Esophagus muscularis mucosa (tissue), 4 donors: Measurements from ENCODE around the gene ZNF280A. TPM values are rescaled to one million over a fixed set of nuclear protein-coding genes. Genes with fewer than 3 reads are reported as not detected.

Experiments used
- DNase-seq: peaks from one replicate; pipeline ENCODE4 v3.0.0-alpha.2; 2017; ENCODE audit errors: extremely low spot score
- H3K27ac ChIP-seq, 4 donors: fragments of 200-600 bp; sonication (generic); replicated peaks in 1 of 4; 1 replicate in 3 of 4; 2 replicates in 1 of 4; pipeline ENCODE4 v1.5.1; 2016 to 2019; ENCODE audit warnings: mild to moderate bottlenecking in 1 of 4
- H3K27me3 ChIP-seq, 4 donors: fragments of 200-600 bp; sonication (generic); one replicate each; pipeline versions ENCODE4 v1.5.1 to v1.6.0; 2016 to 2019
- H3K36me3 ChIP-seq, 4 donors: fragments of 200-600 bp; sonication (generic); one replicate each; pipeline ENCODE4 v1.5.1; 2016 to 2019
- H3K4me1 ChIP-seq, 4 donors: fragments of 200-600 bp; sonication (generic); one replicate each; pipeline ENCODE4 v1.5.1; 2016 to 2019
- H3K4me3 ChIP-seq, 4 donors: fragments of 200-600 bp; sonication (generic); 1 replicate in 2 of 4; 2 replicates in 2 of 4; pipeline ENCODE4 v1.5.1; 2016 to 2019; ENCODE audit warnings: mild to moderate bottlenecking in 4 of 4, moderate library complexity in 1 of 4
- H3K9me3 ChIP-seq, 4 donors: fragments of 200-600 bp; sonication (generic); 1 replicate in 3 of 4; 2 replicates in 1 of 4; pipeline ENCODE4 v1.5.1; 2016 to 2019
- EP300 ChIP-seq: sonication (generic); formaldehyde crosslinking; IDR thresholded peaks from one replicate; pipeline ENCODE4 v1.6.1; 2017; ENCODE audit warnings: antibody characterized with exemption
- POLR2A ChIP-seq: fragments of 450-650 bp; IDR thresholded peaks from one replicate; pipeline ENCODE4 v1.6.1; 2017; ENCODE audit warnings: antibody characterized with exemption, moderate library complexity, mild to moderate bottlenecking, low read depth
- POLR2AphosphoS5 ChIP-seq, 2 donors: sonication (generic); formaldehyde crosslinking; IDR thresholded peaks; one replicate each; pipeline ENCODE4 v1.6.1; 2017; ENCODE audit warnings: antibody characterized with exemption in 2 of 2
- WGBS: methylation state at CpG from one replicate; pipeline ENCODE4 v1.1.5; 2018; 5-methylcytosine and 5-hydroxymethylcytosine counted together
- intact Hi-C: fragments of 100-400 bp; cut with DNase I; formaldehyde crosslinking; loops from one replicate; pipeline ENCODE4 v1.15.1; 2023
- total RNA-seq, 4 donors: library from RNA; depleted of rRNA; stranded (reverse); fragments of >200 nt; gene quantifications; one replicate each; pipeline versions ENCODE4 v1.1.0 to v1.2.1, GENCODE V29; 2016
- TF ChIP-seq, protein P1 (sequence below), 3 experiments: fragments of 200-600 bp in 2 of 3; fragments of 450-650 bp in 1 of 3; sonication (generic) in 2 of 3; IDR thresholded peaks; one replicate each; pipeline ENCODE4 v1.5.1; 2017 to 2019; ENCODE audit warnings: antibody characterized with exemption in 3 of 3, mild to moderate bottlenecking in 2 of 3, moderate library complexity in 1 of 3

ZNF280A gene
- total RNA-seq, 4 donors from 2014 or later = not detected

DNA sequence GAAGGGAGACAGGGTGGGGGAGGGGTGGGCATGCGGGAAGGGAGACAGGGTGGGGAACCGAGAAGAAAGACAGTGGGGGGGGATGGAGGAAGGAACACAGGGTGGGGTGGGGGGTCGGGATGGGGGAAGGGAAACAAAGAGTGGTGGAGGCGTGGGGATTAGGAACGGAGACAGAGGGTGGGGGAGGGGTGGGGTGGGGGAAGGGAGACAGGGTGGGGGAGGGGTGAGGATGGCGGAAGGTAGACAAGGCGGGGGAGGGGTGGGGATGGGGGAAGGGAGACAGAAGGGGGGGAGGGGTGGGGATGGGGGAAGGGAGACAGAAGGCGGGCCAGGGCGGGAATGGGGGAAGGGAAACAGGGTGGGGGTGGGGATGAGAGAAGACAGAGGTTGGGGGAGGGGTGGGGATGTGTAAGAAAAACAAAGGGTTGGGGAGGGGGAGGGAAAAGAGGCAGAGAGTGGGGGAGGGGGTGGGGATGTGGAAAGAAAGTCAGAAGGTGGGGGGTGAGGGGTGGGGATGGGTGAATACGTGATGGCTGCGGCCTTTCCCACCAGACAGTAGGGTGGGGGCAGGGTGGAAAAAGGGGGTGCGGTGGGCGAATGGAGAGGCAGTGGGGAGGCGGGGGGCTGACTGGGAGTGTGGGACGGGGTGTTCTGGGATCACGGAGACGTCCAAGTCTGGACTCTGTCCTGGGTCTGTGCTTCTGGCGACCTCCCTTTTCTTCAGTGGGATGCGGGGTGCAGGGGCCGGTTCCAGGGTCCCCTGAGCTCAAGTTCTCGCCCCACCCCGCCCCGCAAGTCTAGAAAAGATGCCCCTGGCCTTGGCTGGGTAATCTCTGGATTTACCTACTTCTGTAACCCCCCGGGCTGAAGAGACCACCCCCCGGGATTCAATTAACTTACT is 38.3 kb upstream of the ZNF280A start:
- no peak overlapping the region for H3K27ac ChIP-seq
- H3K4me1 ChIP-seq = no peaks in the 10 kb centered on the region
- H3K36me3 ChIP-seq = no peaks in the 10 kb centered on the region
- intact Hi-C loops = no loop called here
- H3K27me3 ChIP-seq = peaks cover 0 to 11% (median 0%) of the 10 kb centered on the region in 4 donors
- WGBS = 85% methylated on average over 16 of the region's 25 CpGs
- H3K4me3 ChIP-seq = no peak overlapping the region
- TF ChIP-seq POLR2AphosphoS5 (IDR thresholded peaks at IDR 0.05) (no peak), EP300 (no peak), POLR2A (no peak)
- TF ChIP-seq, protein P1, sequence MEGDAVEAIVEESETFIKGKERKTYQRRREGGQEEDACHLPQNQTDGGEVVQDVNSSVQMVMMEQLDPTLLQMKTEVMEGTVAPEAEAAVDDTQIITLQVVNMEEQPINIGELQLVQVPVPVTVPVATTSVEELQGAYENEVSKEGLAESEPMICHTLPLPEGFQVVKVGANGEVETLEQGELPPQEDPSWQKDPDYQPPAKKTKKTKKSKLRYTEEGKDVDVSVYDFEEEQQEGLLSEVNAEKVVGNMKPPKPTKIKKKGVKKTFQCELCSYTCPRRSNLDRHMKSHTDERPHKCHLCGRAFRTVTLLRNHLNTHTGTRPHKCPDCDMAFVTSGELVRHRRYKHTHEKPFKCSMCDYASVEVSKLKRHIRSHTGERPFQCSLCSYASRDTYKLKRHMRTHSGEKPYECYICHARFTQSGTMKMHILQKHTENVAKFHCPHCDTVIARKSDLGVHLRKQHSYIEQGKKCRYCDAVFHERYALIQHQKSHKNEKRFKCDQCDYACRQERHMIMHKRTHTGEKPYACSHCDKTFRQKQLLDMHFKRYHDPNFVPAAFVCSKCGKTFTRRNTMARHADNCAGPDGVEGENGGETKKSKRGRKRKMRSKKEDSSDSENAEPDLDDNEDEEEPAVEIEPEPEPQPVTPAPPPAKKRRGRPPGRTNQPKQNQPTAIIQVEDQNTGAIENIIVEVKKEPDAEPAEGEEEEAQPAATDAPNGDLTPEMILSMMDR (IDR thresholded peaks at IDR 0.05) = no peak
- no peaks in the 10 kb centered on the region for H3K9me3 ChIP-seq
- no peak for DNase-seq

DNA sequence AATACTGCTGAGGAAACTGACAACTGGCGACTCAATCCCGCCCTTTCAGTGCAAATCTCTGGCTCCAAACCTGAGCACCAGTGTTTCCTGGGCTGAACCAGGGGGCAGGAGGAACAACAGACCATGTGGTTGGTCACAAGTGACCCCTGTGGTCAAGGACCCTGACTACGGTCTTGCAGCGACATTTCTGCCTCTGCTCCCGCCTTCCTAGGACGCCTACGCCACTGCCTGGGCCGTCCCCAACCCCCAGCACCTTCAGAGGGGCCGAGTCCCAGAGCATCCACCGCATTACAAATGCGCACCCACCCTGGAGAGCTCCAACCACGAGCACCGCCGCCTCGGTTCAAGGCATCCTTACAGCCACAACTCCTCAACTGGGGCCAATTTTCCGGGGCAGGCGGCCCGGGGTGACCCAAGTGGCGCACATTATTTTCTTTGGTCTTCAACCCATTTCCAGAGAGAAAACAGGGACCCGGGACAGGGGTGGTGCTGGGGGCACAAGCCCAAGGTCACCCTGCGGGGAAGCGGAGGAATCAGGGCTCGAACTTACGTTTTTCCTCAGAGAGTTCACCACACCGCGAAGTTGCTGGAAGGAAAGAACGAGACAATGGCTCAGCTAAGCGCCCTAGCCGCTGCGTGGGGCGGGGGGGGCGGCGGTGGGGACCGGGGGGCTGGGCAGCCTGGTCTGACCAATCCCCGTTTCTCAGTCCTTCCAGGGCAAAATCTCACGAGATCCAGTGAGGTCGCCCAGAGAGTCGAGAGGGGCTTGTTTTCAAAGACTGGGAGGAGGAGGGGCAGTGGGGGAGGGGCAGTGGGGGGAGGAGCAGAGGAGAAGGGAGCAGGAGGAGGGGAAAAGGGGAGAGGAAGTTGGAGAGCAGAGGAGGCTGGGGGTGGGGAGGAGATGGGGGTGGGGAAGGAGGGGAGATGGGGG is 37.2 kb upstream of the ZNF280A start:
- peaks cover 0 to 11% (median 0%) of the 10 kb centered on the region in 4 donors for H3K27me3 ChIP-seq
- 92% methylated on average over 31 of the region's 38 CpGs for WGBS
- H3K9me3 ChIP-seq = no peaks in the 10 kb centered on the region
- TF ChIP-seq EP300 (no peak), POLR2A (no peak), POLR2AphosphoS5 (IDR thresholded peaks at IDR 0.05) (no peak)
- TF ChIP-seq, protein P1 (IDR thresholded peaks at IDR 0.05) = no peak
- H3K4me1 ChIP-seq = no peaks in the 10 kb centered on the region
- no peak overlapping the region for H3K27ac ChIP-seq
- no peaks in the 10 kb centered on the region for H3K36me3 ChIP-seq
- intact Hi-C loops = no loop called here
- H3K4me3 ChIP-seq = no peak overlapping the region
- DNase-seq = no peak

DNA sequence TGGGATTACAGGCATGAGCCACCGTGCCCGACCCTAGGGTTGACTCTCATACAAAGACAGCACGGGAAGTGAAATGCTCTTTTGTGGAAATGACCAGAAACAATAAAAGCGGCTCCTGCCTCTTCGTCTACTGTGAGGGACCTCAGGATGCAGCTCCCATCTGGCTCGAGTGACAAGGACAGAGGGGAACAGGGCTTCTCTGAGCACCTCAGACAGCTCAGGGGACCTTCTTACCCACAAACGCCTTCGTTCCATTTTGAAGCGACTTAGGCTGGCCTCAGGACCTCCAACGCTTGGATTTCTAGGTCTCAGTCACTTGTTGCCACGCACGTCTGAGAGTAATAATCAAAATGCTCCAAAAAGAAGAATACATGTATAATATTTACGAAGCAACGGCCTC is 36.5 kb upstream of the ZNF280A start:
- H3K27me3 ChIP-seq = peaks cover 0 to 11% (median 0%) of the 10 kb centered on the region in 4 donors
- no peak overlapping the region for H3K27ac ChIP-seq
- H3K36me3 ChIP-seq = no peaks in the 10 kb centered on the region
- intact Hi-C loops = no loop called here
- TF ChIP-seq POLR2AphosphoS5 (IDR thresholded peaks at IDR 0.05) (no peak), POLR2A (no peak), EP300 (no peak)
- TF ChIP-seq, protein P1 (IDR thresholded peaks at IDR 0.05) = no peak
- no peak for DNase-seq
- H3K4me3 ChIP-seq = no peak overlapping the region
- H3K9me3 ChIP-seq = no peaks in the 10 kb centered on the region
- H3K4me1 ChIP-seq = no peaks in the 10 kb centered on the region
- WGBS = 90% methylated on average over 14 of the region's 14 CpGs

DNA sequence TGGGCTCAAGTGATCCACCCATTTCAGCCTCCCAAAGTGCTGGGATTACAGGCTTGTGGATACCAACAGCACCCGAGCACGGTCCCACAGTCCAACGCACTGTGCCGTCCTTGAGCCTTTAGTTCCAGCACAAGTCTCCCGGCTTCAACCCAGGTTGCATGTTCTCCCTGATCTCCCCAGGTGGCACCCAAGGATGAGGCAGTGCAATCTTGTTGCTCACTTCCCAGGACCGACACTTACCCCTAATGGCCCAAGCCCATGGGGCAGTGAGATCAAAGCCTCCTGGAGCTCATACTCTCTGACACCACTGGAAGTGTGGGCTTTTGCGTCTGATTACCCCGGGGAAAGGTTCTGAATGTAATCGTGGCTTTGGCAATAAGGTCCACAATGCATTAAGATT is 35.5 kb upstream of the ZNF280A start:
- H3K36me3 ChIP-seq = no peaks in the 10 kb centered on the region
- intact Hi-C loops = no loop called here
- H3K27me3 ChIP-seq = peaks cover 0 to 11% (median 0%) of the 10 kb centered on the region in 4 donors
- TF ChIP-seq EP300 = no peak
- TF ChIP-seq POLR2A = no peak
- TF ChIP-seq, protein P1 (IDR thresholded peaks at IDR 0.05) = no peak
- TF ChIP-seq POLR2AphosphoS5 (IDR thresholded peaks at IDR 0.05) = no peak
- no peak for DNase-seq
- no peaks in the 10 kb centered on the region for H3K9me3 ChIP-seq
- H3K4me1 ChIP-seq = no peaks in the 10 kb centered on the region
- no peak overlapping the region for H3K27ac ChIP-seq
- no peak overlapping the region for H3K4me3 ChIP-seq
- 98% methylated on average over 9 of the region's 9 CpGs for WGBS
